AG04449 (cell line): ENCODE results near the gene FASTK.

Experiments
- CTCF ChIA-PET: fragments of 350-600 bp; formaldehyde crosslinking; extraction: SDS; loops from one replicate; lab custom pipeline; 2021; ENCODE audit warnings: antibody characterized with exemption; lab: Yijun Ruan, JAX
- POLR2A ChIA-PET: fragments of 400-600, 350-600 bp; formaldehyde crosslinking; extraction: SDS; loops from one replicate; lab custom pipeline; 2020; ENCODE audit warnings: antibody characterized with exemption, inconsistent platforms; lab: Yijun Ruan, JAX
- DNase-seq: peaks from one replicate; pipeline ENCODE4 v3.0.0-alpha.2; 2010; ENCODE audit warnings: low read depth, low spot score
- H3K4me3 ChIP-seq: 2 replicates; pipeline ENCODE4 v1.5.1; 2011; ENCODE audit warnings: low read depth, mild to moderate bottlenecking, control low read depth, low read length
- CTCF ChIP-seq: IDR thresholded peaks from one replicate; pipeline ENCODE4 v1.5.1; 2011; ENCODE audit warnings: mild to moderate bottlenecking, moderate library complexity, low read length, control low read depth, inconsistent platforms; ENCODE audit not compliant: insufficient read depth; ENCODE audit errors: missing control alignments

The FASTK gene

GRCh38 chr7:151079199-151079910 lies 1.3 kb downstream of the FASTK start:
- H3K4me3 ChIP-seq, result peak overlapping the region; percentile 87
- ChIA-PET POLR2A (no interaction called here), CTCF (interaction anchor here (1.6 to 1.8 kb wide), 2 partner anchors 28 to 32 kb away, joined by 3 to 12 read pairs; no protein-coding TSS in a partner anchor)
- DNase-seq, result no peak
- TF ChIP-seq CTCF, result no peak

- POLR2A ChIA-PET, result interaction anchor here (0.6 to 1.0 kb wide), 3 partner anchors 11 to 31 kb away, joined by 3 to 4 read pairs (median 3); no protein-coding TSS in a partner anchor
- no peak for DNase-seq
- no peak overlapping the region; the same call in none of the 2 replicates for H3K4me3 ChIP-seq
- CTCF ChIA-PET, result interaction anchor here (1.6 to 2.6 kb wide), 3 partner anchors 10 to 33 kb away, joined by 3 to 12 read pairs (median 11); no protein-coding TSS in a partner anchor
- no peak for TF ChIP-seq CTCF
These were observed 2.2 kb downstream of the FASTK start for GRCh38 chr7:151078233-151079040.

GRCh38 chr7:151077705-151078232 lies 2.8 kb downstream of the FASTK start:
- TF ChIP-seq CTCF, result no peak
- CTCF ChIA-PET, result interaction anchor here (0.9 to 2.6 kb wide), 7 partner anchors 7 to 59 kb away, joined by 3 to 12 read pairs (median 4); partner anchors contain the start of gene SLC4A2
- DNase-seq, result no peak
- POLR2A ChIA-PET, result interaction anchor here (0.6 to 1.1 kb wide), 4 partner anchors 10 to 39 kb away, joined by 3 to 4 read pairs (median 4); no protein-coding TSS in a partner anchor
- H3K4me3 ChIP-seq, result no peak overlapping the region

GRCh38 chr7:151076863-151077704 lies 3.5 kb downstream of the FASTK start:
- CTCF ChIA-PET, result interaction anchor here (0.9 to 2.6 kb wide), 9 partner anchors 8 to 59 kb away, joined by 3 to 12 read pairs (median 6); partner anchors contain the start of gene SLC4A2
- POLR2A ChIA-PET, result interaction anchor here (0.8 to 1.8 kb wide), 5 partner anchors 8 to 38 kb away, joined by 3 to 5 read pairs (median 4); no protein-coding TSS in a partner anchor

More at GRCh38 chr7:151076863-151077704, 3.5 kb downstream of the FASTK start:
- H3K4me3 ChIP-seq, result no peak overlapping the region
- TF ChIP-seq CTCF, result peak; percentile 49
- DNase-seq, result no peak
